Right renal cortex interstitium (tissue), 3 donors: ENCODE results near the gene GZMB. TPM values are rescaled to one million over a fixed set of nuclear protein-coding genes. Genes with fewer than 3 reads are reported as not detected.
"Not testable (repeated sequence)": the region's sequence is repeated elsewhere in the genome, so short reads cannot be mapped to it uniquely, and the experiment has no call there.

Experiments
- DNase-seq, 3 donors: peaks; one replicate each; pipeline ENCODE4 v3.0.0-alpha.2; 2013; ENCODE audit warnings: low read depth in 3 of 3, low spot score in 2 of 3
- polyA plus RNA-seq, 3 donors: library from polyadenylated mRNA; unstranded; fragments of 120-200 nt; gene quantifications; one replicate each; pipeline ENCODE4 v1.2.1, GENCODE V29; 2013; ENCODE audit not compliant: insufficient read length in 3 of 3

The GZMB gene
- polyA plus RNA-seq, 3 donors = 0.36 to 0.79 (median 0.42) TPM

DNA sequence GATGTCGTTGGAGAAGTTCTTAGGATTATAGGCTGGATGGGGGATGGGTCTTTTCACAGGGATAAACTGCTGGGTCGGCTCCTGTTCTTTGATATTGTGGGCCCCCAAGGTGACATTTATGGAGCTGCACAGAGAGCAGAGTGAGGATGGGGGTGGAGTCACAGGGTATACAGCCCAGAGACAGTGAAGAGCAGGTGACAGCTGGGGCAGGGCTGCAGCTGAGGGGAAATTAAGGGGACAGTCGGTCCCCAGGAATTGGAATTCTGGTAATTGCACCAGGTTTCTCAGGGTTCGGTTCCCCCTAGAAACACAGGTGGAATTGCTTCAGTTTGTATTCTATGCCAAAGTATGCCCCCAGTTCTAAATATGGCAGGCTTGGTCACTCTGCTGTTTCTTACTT, 1.7 kb downstream of the GZMB start:
- no peak for DNase-seq

DNA sequence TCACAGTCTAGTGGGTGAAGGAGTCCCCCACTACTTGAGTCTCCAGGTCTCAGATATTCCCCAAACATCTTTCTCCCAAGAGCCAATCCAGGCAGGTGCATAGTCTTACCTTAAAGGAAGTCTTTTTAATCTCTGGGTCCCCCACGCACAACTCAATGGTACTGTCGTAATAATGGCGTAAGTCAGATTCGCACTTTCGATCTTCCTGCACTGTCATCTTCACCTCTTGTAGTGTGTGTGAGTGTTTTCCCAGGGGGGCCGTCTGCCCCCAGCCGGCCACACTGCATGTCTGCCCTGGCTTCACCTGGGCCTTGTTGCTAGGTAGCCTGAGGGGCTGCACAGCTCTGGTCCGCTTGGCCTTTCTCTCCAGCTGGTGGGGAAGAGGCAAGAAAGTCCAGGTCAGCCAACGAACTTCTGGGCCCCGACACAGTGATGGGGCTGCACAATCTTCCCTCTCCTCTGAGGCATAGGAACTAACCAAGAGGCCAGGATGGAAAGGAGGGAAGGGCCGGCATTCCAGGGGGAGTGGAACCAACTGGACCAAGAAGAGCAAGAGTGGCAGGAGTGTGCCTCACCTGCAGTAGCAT, 2.1 kb downstream of the GZMB start:
- DNase-seq = no peak

DNA sequence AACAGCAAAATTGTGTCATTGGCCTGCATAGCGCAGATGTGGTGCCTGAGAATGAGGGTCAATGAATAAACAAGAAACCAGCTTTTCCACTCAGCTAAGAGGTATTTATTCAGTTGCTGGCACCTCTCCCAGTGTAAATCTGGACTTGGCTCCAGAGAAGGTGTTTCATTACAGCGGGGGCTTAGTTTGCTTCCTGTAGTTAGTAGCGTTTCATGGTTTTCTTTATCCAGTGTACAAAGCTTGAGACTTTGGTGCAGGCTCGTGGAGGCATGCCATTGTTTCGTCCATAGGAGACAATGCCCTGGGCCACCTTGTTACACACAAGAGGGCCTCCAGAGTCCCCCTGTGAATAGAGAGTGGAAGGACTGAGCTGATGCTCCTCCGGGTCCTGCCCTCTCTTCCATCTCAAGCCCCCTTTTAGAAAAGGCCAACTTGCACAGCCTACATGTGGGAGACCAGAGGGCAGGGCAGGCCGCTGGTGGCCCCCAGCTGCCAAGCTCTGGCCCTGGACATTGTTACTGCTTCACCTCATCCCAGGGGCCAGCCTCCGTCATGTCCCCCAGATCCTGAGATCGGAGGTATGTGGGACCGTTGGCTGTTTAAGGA, 3.0 kb downstream of the GZMB start:
- no peak for DNase-seq

DNA sequence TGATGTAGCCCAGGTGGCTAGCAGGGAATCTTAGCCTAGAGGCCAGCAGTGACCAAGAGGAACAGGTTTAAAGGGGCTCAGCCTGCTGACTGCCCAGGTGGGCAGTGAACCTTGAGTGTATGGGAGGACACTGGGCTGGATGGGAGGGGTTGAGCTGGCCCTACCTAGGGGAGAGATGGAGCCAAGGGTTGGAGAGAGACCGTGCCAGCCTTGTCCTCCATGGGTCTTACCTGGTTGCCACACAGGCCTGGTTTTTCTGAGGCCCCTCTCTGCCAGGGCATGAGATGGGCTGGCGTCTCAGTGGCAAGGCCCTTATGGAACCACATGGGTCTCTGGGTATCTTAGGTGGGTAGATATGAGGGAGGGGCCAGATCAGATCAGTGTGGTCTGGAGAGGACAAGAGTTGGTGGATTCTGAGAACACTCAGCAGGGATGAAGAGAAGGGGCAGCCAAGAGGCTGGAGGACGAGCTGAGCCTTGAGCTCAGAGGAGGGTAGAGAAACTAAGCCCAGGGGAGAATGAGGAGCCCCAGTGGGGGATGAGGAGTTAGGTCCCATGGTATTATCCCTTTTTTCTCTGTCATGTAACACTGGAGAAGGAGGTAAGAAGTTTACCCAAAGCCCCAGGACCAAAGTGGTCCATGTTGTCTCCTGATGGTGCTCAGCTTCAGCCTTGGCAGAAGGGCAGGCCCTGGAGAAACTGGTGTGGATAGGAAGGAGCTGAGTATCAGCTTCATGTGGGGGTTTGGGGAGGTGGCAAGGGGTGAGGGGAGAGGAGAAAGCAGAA, 3.7 kb downstream of the GZMB start:
- DNase-seq = no peak

DNA sequence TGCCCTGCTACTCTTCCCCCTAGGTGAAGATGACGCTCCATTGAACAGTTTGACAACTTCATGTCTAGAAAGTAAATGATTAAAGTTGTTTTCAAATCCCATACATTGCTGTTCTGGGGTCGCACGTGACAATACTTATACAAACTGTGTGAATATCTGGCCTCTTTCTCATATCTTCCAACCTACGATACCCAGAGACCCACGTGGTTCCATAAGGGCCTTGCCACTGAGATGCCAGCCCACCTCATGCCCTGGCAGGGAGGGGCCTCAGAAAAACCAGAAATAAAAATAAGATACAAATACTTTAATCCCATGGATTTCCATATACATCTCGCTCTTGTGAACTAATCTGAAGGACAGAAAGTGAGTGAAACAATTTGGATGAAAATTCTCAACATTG, 4.5 kb downstream of the GZMB start:
- DNase-seq = no peak

DNA sequence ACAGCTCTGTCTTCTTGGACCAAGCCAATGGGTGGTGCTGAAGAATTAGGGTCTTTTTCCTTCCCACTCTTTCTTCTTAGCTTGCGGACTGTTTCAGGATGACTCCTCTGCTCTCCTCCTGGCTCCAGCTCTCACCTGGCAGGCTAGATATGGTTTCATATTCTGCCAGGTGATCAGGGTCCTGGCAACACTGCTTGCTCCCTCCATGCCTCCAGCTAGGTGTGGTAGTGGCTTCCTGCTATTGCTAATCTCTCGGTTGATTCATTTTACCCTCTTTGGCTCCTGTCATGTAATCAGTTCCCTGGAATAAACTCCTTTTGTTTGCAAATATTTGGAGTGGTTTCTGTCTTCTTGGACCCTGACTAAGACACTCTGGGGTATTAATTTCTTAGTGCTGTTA, 20.2 kb downstream of the GZMB start:
- DNase-seq = no peak

DNA sequence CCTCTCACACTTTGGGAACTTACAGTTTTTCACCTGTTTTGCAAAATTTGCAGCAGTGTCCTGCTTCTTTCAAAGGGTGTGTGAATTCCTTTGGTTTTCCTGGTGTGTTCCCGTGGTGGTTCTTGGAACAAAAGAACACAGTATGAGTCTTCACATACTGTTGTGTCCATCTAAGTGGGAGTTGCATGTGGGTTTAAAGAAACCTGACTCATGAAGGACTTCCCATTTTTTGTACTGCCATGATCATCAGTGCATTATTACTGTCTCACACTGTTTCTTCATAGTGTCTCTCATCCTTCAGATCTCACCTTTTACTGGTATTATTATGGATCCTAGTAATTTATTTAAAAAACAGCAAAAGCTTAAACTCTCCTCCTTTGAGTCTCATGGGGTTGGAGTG, 20.7 kb downstream of the GZMB start:
- no peak for DNase-seq

DNA sequence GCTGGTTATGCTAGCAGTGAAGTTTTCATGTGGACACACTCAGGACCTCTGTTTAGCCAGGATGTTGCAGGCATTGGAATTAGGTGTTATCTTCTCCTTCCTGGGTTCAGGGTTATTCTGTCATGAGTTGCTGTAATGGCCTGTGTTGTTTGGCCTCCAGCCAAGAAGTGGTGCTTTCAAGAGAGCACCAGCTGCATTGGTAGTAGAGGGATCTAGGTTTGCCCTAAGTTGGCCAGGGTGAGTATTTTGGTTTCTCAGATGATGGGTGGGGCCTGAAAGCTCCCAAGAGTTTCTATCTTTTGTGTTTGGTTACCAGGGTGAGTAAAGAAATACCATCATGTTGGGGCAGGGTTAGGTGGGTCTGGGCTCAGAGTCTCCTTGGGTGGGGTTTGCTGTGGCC, 21.8 kb downstream of the GZMB start:
- no peak for DNase-seq

DNA sequence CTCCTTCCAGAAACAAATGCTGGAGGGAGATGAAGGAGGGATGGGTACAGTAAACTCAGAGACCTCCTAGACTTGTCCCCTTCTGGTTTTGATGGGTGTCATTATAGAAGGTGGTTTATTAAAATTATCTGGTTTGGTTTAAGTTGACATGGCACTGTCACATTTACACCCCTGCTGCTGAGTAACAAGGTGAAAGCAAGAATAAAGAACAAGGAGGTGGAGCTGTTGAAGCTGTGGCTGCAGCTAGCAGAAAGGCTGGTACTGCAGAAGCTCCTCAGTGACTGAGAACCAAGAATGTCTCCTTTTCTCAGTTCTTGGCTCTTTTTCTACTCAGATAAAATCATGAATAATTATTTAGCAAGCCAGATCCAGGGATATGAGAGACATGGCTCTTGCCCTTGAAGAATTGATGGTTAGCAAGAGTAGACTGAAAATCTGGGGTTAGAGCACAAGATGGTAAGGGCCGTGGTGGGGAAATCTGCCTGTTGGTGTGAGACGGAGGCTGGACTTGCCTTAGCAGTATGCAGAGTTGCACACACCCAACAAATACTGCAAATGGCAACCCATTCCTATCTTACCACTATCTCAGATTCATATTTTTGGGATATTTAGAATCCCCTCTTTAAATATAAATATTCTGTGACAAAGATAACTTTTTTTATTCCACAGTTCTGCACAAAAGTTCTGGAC, 24.2 kb downstream of the GZMB start, which contains the start of gene GZMH:
GZMH (minus strand) TSS at position 31 of the 690 bp plus-strand sequence. CDS start 72 bp downstream, outside the sequence.
- no peak for DNase-seq

DNA sequence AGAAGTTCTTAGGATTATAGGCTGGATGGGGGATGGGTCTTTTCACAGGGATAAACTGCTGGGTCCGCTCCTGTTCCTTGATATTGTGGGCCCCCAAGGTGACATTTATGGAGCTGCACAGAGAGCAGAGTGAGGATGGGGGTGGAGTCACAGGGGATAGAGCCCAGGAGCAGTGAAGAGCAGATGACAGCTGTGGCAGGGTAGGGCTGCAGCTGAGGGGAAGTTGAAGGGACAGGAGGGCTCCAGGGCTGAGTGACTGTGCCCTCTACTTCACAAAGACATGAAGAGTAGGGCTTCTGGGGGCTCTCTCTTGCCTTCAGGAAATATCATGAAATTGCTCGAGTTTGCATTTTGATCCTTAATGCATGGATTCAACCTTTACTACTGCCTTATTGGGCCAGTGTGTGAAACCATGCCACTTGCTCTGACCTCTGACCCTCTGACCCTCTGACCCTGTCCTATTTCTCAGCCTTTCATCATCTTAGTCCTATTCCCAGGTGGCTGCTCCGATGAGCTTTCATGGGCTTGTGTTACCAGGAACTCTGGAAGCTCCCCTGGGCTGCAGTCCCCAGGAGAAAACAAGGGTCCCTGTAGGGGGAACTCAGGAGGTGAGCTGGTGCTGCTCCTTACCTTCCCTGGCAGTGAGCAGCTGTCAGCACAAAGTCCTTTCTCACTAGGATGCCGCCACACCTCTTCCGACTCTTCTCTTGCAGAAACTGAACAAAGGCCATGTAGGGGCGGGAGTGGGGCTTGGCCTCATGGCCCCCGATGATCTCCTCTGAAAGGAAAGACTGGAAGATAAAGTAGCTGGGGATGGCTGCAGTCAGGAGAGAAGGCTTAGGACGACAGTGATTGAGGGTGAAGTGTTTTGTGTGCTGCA, 26.1 kb downstream of the GZMB start:
- no peak for DNase-seq

DNA sequence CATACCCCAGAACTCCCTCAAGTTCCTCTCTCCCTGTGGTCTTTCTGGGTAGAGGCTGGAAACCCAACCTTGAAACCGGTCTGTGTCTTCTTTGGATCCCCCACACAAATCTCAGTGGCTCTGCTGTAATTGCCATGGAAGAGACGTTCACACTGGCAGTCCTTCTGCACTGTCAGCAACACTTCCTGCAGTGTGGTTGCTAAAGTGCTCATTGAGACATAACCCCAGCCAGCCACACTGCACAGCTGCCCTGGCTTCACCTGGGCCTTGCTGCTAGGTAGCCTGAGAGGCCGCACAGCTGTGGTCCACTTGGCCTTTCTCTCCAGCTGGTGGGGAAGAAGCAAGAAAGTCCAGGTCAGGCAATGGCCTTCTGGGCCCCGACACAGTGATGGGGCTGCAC, 26.9 kb downstream of the GZMB start:
- no peak for DNase-seq

DNA sequence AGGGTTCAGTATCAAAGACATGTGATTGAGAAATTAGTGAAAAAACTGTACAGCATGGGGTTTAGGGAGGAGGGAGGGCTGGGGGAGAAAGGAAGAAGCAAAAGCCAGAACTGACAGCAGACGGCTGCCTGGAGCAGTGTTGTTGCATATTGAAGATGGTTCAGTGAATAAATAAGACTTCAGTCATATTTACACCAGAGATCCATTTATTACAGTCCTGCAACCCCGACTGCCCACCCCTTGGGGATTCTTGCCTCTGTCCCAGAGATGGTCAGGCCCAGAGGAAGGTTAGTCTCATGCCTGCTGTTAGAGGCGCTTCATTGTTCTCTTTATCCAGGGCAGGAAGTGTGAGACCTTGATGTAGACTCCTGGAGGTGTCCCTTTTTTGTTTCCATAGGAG, 27.7 kb downstream of the GZMB start:
- no peak for DNase-seq

DNA sequence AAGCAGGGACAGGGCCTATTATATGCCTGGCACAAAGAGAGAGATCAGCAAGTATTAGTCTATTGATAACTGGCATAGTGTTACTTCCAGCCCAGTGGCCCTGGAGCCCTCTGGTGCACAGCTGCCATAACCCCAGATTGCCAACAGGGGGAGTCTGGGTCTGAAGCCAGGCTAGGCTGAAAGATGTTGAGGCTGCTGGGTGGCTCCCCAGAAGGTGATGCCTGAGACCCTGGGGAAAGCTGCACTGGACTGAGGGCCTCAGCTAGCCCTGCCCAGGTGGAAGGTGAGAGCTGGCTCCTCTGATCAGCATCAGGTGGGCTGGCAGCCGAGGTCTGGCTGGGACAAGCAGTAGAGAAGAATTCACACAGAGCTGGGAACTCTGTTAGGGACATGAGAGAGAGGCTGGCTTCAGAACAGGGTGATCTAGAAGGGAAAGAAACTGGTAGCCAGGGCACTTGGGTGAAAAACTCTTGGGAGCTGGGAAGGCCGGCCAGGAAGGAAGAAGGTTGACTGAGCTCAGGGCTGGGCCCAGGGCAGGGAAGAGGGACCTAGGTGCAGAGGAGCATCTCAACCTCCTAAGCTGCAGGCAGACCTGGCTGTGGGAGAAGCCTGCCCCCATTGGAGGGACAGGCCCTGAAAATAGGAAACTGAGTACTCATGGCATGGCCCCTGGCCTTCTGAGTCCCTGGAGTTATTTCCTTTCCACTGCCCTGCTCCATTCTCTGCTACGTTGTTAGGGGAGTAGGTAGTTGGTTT, 28.4 kb downstream of the GZMB start:
- DNase-seq = no peak

DNA sequence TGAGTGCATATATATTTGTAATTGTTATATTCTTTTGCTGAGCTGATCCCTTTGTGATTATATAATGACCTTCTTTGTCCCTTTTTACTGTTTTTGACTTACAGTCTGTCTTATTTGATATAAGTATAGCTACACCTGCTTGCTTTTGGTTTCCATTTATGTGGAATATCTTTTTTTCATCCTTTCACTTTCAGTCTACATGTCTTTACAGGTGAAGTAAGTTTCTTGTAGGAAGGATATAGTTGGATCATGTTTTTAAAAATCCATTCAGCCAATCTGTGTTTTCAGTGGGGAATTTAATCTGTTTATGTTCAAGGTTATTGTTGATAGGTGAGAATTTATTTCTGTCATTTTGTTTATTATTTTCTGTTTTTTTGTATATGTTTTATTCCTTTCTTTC, 36.6 kb downstream of the GZMB start:
- DNase-seq = no peak

DNA sequence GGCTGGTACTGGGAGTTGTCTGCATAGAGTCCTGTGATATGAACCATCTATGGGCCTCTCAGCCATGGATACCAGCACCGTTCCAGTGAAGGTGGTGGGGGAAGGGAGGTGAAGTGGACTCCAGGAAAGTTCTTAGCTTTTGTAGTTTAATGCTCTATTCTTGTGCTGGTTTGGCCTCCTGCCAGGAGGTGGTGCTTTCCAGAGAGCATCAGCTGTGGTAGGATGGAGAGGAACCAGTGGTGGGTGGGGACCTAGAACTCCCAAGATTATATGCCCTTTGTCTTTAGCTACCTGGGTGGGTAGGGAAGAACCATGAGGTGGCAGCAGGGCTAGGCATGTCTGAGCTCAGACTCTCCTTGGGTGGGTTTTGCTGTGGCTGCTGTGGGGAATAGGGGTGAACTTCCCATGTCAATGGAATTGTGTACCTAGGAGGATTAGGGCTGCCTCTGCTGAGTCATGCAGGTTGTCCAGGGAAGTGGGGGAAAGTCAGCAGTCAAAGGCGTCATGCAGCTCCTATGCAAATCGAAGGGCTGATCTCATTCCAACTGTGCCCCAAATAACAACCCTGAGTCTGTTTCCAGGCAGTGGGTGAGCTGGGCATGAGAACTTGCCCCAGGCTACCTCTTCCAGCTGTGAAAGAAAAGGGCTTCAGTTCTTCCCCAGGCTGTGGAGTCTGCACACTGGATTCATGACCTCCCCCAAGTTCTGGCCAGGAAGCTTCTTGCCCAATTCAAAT, 38.7 kb downstream of the GZMB start:
- DNase-seq = no peak

DNA sequence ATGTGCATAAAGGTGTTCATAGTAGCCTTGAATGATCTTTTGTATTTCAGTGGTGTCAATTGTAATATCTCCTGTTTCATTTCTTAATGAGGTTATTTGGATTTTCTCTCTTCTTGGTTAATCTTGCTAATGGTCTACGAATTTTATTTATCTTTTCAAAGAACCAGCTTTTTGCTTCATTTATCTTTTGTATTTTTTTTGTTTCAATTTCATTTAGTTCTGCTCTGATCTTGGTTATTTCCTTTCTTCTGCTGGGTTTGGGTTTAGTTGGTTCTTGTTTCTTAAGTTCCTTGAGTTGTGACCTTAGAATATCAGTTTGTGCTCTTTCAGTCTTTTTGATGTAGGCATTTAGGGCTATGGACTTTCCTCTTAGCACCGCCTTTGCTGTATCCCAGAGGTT, 43.0 kb downstream of the GZMB start:
- not testable (repeated sequence) for DNase-seq

DNA sequence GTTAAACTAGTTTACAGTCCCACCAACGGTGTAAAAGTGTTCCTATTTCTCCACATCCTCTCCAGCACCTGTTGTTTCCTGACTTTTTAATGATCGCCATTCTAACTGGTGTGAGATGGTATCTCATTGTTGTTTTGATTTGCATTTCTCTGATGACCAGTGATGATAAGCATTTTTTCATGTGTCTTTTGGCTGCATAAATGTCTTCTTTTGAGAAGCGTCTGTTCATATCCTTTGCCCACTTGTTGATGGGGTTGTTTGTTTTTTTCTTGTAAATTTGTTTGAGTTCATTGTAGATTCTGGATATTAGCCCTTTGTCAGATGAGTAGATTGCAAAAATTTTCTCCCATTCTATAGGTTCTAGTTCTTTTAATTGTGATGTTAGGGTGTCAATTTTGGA, 49.6 kb downstream of the GZMB start:
- not testable (repeated sequence) for DNase-seq
